Measurements from ENCODE around the gene TRIM25.

DNA sequence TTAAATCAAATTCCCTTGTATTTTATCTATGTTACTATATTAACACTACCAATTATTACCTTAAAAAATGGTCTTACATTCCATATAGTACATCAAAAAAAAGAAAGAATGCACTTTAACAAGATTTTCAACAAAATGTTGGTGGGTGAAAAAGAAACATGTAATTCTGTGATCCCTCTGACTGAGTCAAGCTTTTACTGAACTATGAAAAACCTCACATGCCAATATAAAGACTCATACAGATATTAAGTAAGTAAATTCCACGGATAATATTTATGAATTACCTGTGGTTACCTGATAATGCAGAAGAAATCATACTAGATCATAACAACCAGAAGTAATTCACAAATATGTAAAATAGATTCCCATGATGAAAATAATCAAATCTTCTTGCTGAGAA, 34.6 kb upstream of the TRIM25 start:
- TF ChIP-seq CTCF (IDR thresholded peaks at IDR 0.05) = no peak
- no peak for TF ChIP-seq POLR2A (IDR thresholded peaks at IDR 0.05)
